Effector memory CD8-positive, alpha-beta T cell (primary cell): Measurements from ENCODE around the gene CHI3L2.
A peak's percentile ranks its signal among the peaks of the same experiment; 100 is the strongest.

Experiments used
- ATAC-seq: fragments of 150-1000 bp; cut with Tn5 transposase; replicated peaks from 2 replicates; pipeline ENCODE4 v1.10.0; 2021; ENCODE audit warnings: mild to moderate bottlenecking, moderate library complexity
- DNase-seq, 3 experiments: peaks; one replicate each; pipeline ENCODE4 v3.0.0; 2021
- H3K27ac Mint-ChIP-seq, 2 donors: one replicate each; pipeline ENCODE4 v1.8.0; 2022; ENCODE audit warnings: mild to moderate bottlenecking in 2 of 2, mixed read lengths in 2 of 2, moderate library complexity in 2 of 2
- H3K27me3 Mint-ChIP-seq, 2 donors: one replicate each; pipeline ENCODE4 v1.8.0; 2022; ENCODE audit warnings: mixed read lengths in 2 of 2
- H3K36me3 Mint-ChIP-seq: one replicate; pipeline ENCODE4 v1.8.0; 2022; ENCODE audit warnings: mild to moderate bottlenecking, moderate library complexity, mixed read lengths; ENCODE audit not compliant: insufficient read depth
- H3K4me1 Mint-ChIP-seq, 2 donors: one replicate each; pipeline ENCODE4 v1.8.0; 2022; ENCODE audit warnings: low read depth in 2 of 2, mixed read lengths in 2 of 2
- H3K4me3 Mint-ChIP-seq, 2 donors: one replicate each; pipeline ENCODE4 v1.8.0; 2022; ENCODE audit warnings: mild to moderate bottlenecking in 2 of 2, mixed read lengths in 2 of 2, moderate library complexity in 2 of 2
- H3K9me3 Mint-ChIP-seq, 2 donors: one replicate each; pipeline ENCODE4 v1.8.0; 2022; ENCODE audit warnings: mixed read lengths in 2 of 2
- total RNA-seq, 9 experiments: gene quantifications; one replicate each; lab custom pipeline; 2026; lab: John Stamatoyannopoulos, UW

CHI3L2 gene
- total RNA-seq = 0.59 to 34.3 (median 3.4) reads per million in 9 experiments

GRCh38 chr1:111227434-111227833 is at the start of gene CHI3L2:
Gene CHI3L2, plus strand, starts transcription at chr1:111227713. Its CDS starts 17 bp downstream, at chr1:111227730.
- DNase-seq (no peak), ATAC-seq (no peak)
- peak within 1 kb of the TSS; percentile 84 to 98 for H3K27ac Mint-ChIP-seq

GRCh38 chr1:111179968-111180533 is 47.5 kb upstream of the CHI3L2 start:
- ATAC-seq (no peak), DNase-seq (no peak)
- no peaks in the 10 kb centered on the region for H3K27me3 Mint-ChIP-seq
- peaks cover 29% of the 10 kb centered on the region for H3K36me3 Mint-ChIP-seq
- H3K27ac Mint-ChIP-seq = peak overlapping the region; percentile 81 to 91
- H3K4me3 Mint-ChIP-seq = no peak overlapping the region
- H3K4me1 Mint-ChIP-seq = peaks cover 14 to 39% of the 10 kb centered on the region in 2 donors
- no peaks in the 10 kb centered on the region for H3K9me3 Mint-ChIP-seq

More at GRCh38 chr1:111227434-111227833, at the start of gene CHI3L2:
- Mint-ChIP-seq H3K27me3 (no peaks in the 10 kb centered on the region), H3K9me3 (no peaks in the 10 kb centered on the region), H3K4me3 (peak within 1 kb of the TSS; percentile 65 to 81), H3K36me3 (peaks cover 7% of the 10 kb centered on the region), H3K4me1 (peaks cover 56 to 67% of the 10 kb centered on the region in 2 donors)

- H3K9me3 Mint-ChIP-seq = no peaks in the 10 kb centered on the region
- no peak for DNase-seq
- no peaks in the 10 kb centered on the region for H3K27me3 Mint-ChIP-seq
- H3K4me1 Mint-ChIP-seq = peaks cover 20 to 54% of the 10 kb centered on the region in 2 donors
- ATAC-seq = no peak
- H3K27ac Mint-ChIP-seq = peak overlapping the region; percentile 65 to 91
- H3K36me3 Mint-ChIP-seq = peaks cover 37% of the 10 kb centered on the region
- H3K4me3 Mint-ChIP-seq = no peak overlapping the region
Observed at GRCh38 chr1:111182052-111182451, 45.5 kb upstream of the CHI3L2 start.

GRCh38 chr1:111183308-111184069 is 44.0 kb upstream of the CHI3L2 start:
- H3K36me3 Mint-ChIP-seq = peaks cover 41% of the 10 kb centered on the region
- no peaks in the 10 kb centered on the region for H3K27me3 Mint-ChIP-seq
- H3K9me3 Mint-ChIP-seq = no peaks in the 10 kb centered on the region
- H3K4me1 Mint-ChIP-seq = peaks cover 27 to 65% of the 10 kb centered on the region in 2 donors
- H3K27ac Mint-ChIP-seq = peak overlapping the region; percentile 65 to 91
- H3K4me3 Mint-ChIP-seq = no peak overlapping the region
- DNase-seq (no peak), ATAC-seq (no peak)

- Mint-ChIP-seq H3K27ac (peak overlapping the region; percentile 51 to 94), H3K36me3 (peaks cover 53% of the 10 kb centered on the region), H3K4me3 (no peak overlapping the region), H3K4me1 (peaks cover 39 to 71% of the 10 kb centered on the region in 2 donors), H3K9me3 (no peaks in the 10 kb centered on the region), H3K27me3 (no peaks in the 10 kb centered on the region)
- ATAC-seq = no peak
- DNase-seq = no peak
Observed at GRCh38 chr1:111184663-111185062, 42.9 kb upstream of the CHI3L2 start.

- peak overlapping the region in 1 of 2 donors; percentile 40 for H3K4me3 Mint-ChIP-seq
- peak overlapping the region; percentile 93 to 94 for H3K27ac Mint-ChIP-seq
- no peaks in the 10 kb centered on the region for H3K27me3 Mint-ChIP-seq
- H3K36me3 Mint-ChIP-seq = peaks cover 95% of the 10 kb centered on the region
- H3K9me3 Mint-ChIP-seq = no peaks in the 10 kb centered on the region
- H3K4me1 Mint-ChIP-seq = peaks cover 76 to 95% of the 10 kb centered on the region in 2 donors
- no peak for ATAC-seq
- DNase-seq = no peak
Observed at GRCh38 chr1:111190931-111191451, 36.5 kb upstream of the CHI3L2 start.

GRCh38 chr1:111191496-111191895 is 36.0 kb upstream of the CHI3L2 start:
- peak overlapping the region in 1 of 2 donors; percentile 40 for H3K4me3 Mint-ChIP-seq
- DNase-seq = no peak
- H3K36me3 Mint-ChIP-seq = peaks cover 97% of the 10 kb centered on the region
- no peaks in the 10 kb centered on the region for H3K9me3 Mint-ChIP-seq
- no peaks in the 10 kb centered on the region for H3K27me3 Mint-ChIP-seq
- no peak for ATAC-seq
- peaks cover 81 to 96% of the 10 kb centered on the region in 2 donors for H3K4me1 Mint-ChIP-seq
- peak overlapping the region; percentile 93 to 97 for H3K27ac Mint-ChIP-seq

- no peaks in the 10 kb centered on the region for H3K9me3 Mint-ChIP-seq
- DNase-seq (no peak), ATAC-seq (no peak)
- peak overlapping the region; percentile 93 to 97 for H3K27ac Mint-ChIP-seq
- peaks cover 82 to 96% of the 10 kb centered on the region in 2 donors for H3K4me1 Mint-ChIP-seq
- H3K36me3 Mint-ChIP-seq = peaks cover 96% of the 10 kb centered on the region
- H3K4me3 Mint-ChIP-seq = peak overlapping the region; percentile 93 to 99
- no peaks in the 10 kb centered on the region for H3K27me3 Mint-ChIP-seq
Observed at GRCh38 chr1:111192074-111192473, 35.4 kb upstream of the CHI3L2 start.

- Mint-ChIP-seq H3K9me3 (no peaks in the 10 kb centered on the region), H3K4me3 (peak overlapping the region; percentile 93 to 99), H3K4me1 (peaks cover 89 to 99% of the 10 kb centered on the region in 2 donors), H3K27ac (peak overlapping the region; percentile 93 to 97), H3K36me3 (peaks cover 95% of the 10 kb centered on the region), H3K27me3 (no peaks in the 10 kb centered on the region)
- DNase-seq (no peak), ATAC-seq (peak; percentile 49)
Observed at GRCh38 chr1:111192658-111193519, 34.6 kb upstream of the CHI3L2 start.

- peaks cover 83 to 91% of the 10 kb centered on the region in 2 donors for H3K4me1 Mint-ChIP-seq
- DNase-seq (no peak), ATAC-seq (no peak)
- peaks cover 90% of the 10 kb centered on the region for H3K36me3 Mint-ChIP-seq
- H3K9me3 Mint-ChIP-seq = no peaks in the 10 kb centered on the region
- peak overlapping the region; percentile 93 to 99 for H3K4me3 Mint-ChIP-seq
- no peaks in the 10 kb centered on the region for H3K27me3 Mint-ChIP-seq
- H3K27ac Mint-ChIP-seq = peak overlapping the region; percentile 93 to 97
Observed at GRCh38 chr1:111193712-111194480, 33.6 kb upstream of the CHI3L2 start.

GRCh38 chr1:111195002-111195684 is 32.4 kb upstream of the CHI3L2 start:
- H3K36me3 Mint-ChIP-seq = peaks cover 90% of the 10 kb centered on the region
- H3K27me3 Mint-ChIP-seq = no peaks in the 10 kb centered on the region
- H3K4me1 Mint-ChIP-seq = peaks cover 75 to 78% of the 10 kb centered on the region in 2 donors
- no peak for ATAC-seq
- no peak for DNase-seq
- H3K9me3 Mint-ChIP-seq = no peaks in the 10 kb centered on the region
- H3K4me3 Mint-ChIP-seq = peak overlapping the region; percentile 93 to 99
- H3K27ac Mint-ChIP-seq = peak overlapping the region; percentile 93 to 97

- H3K9me3 Mint-ChIP-seq = no peaks in the 10 kb centered on the region
- peaks cover 84% of the 10 kb centered on the region for H3K36me3 Mint-ChIP-seq
- no peak for ATAC-seq
- DNase-seq = no peak
- H3K27ac Mint-ChIP-seq = peak overlapping the region; percentile 93 to 97
- H3K27me3 Mint-ChIP-seq = no peaks in the 10 kb centered on the region
- peak overlapping the region; percentile 93 to 99 for H3K4me3 Mint-ChIP-seq
- peaks cover 75 to 77% of the 10 kb centered on the region in 2 donors for H3K4me1 Mint-ChIP-seq
Observed at GRCh38 chr1:111196213-111196612, 31.3 kb upstream of the CHI3L2 start.
